ENCODE measurements around the gene RNF175. TPM values are rescaled to one million over a fixed set of nuclear protein-coding genes. Genes with fewer than 3 reads are reported as not detected.

The RNF175 gene
- total RNA-seq, 2 experiments from 2014 or later: not detected

GRCh38 chr4:153725136-153725830 lies 34.5 kb downstream of the RNF175 start:
- DNase-seq: no peak
- H3K9me3 Mint-ChIP-seq: no peaks in the 10 kb centered on the region
- POLR2A ChIA-PET: no interaction called here
- H3K27me3 Mint-ChIP-seq: peaks cover 19% of the 10 kb centered on the region
- H3K36me3 Mint-ChIP-seq (ENCODE audit: low read depth): no peaks in the 10 kb centered on the region
- H3K4me3 Mint-ChIP-seq: no peak overlapping the region
- H3K27ac Mint-ChIP-seq: no peak overlapping the region
- CTCF ChIA-PET: interaction anchor here (0.6 kb wide), 1 partner anchor 844 kb away, joined by 3 read pairs; no protein-coding TSS in a partner anchor
- no peaks in the 10 kb centered on the region for H3K4me1 Mint-ChIP-seq

GRCh38 chr4:153724606-153725005 lies 35.2 kb downstream of the RNF175 start:
- ChIA-PET POLR2A (no interaction called here), CTCF (interaction anchor here (0.6 kb wide), 1 partner anchor 845 kb away, joined by 3 read pairs; no protein-coding TSS in a partner anchor)
- H3K36me3 Mint-ChIP-seq (ENCODE audit: low read depth): no peaks in the 10 kb centered on the region
- no peaks in the 10 kb centered on the region for H3K4me1 Mint-ChIP-seq
- H3K27me3 Mint-ChIP-seq: peaks cover 21% of the 10 kb centered on the region
- H3K4me3 Mint-ChIP-seq: no peak overlapping the region
- DNase-seq: no peak
- H3K9me3 Mint-ChIP-seq: no peaks in the 10 kb centered on the region
- no peak overlapping the region for H3K27ac Mint-ChIP-seq

- CTCF ChIA-PET: no interaction called here
- peaks cover 17% of the 10 kb centered on the region for H3K27me3 Mint-ChIP-seq
- no peaks in the 10 kb centered on the region for H3K36me3 Mint-ChIP-seq (ENCODE audit: low read depth)
- H3K27ac Mint-ChIP-seq: no peak overlapping the region
- no peaks in the 10 kb centered on the region for H3K9me3 Mint-ChIP-seq
- DNase-seq: no peak
- POLR2A ChIA-PET: no interaction called here
- H3K4me1 Mint-ChIP-seq: no peaks in the 10 kb centered on the region
- no peak overlapping the region for H3K4me3 Mint-ChIP-seq
These were observed 37.8 kb downstream of the RNF175 start for GRCh38 chr4:153722036-153722435.

GRCh38 chr4:153713866-153714646 lies 45.8 kb downstream of the RNF175 start:
- Mint-ChIP-seq H3K27ac (no peak overlapping the region), H3K27me3 (peaks cover 10% of the 10 kb centered on the region), H3K36me3 (ENCODE audit: low read depth) (no peaks in the 10 kb centered on the region), H3K9me3 (no peaks in the 10 kb centered on the region), H3K4me3 (no peak overlapping the region), H3K4me1 (peaks cover 7% of the 10 kb centered on the region)
- no peak for DNase-seq
- POLR2A ChIA-PET: interaction anchor here (0.6 kb wide), 1 partner anchor 1196 kb away, joined by 3 read pairs; no protein-coding TSS in a partner anchor
- CTCF ChIA-PET: no interaction called here

- Mint-ChIP-seq H3K27ac (no peak overlapping the region), H3K9me3 (no peaks in the 10 kb centered on the region), H3K27me3 (peaks cover 15% of the 10 kb centered on the region), H3K4me3 (no peak overlapping the region), H3K36me3 (ENCODE audit: low read depth) (no peaks in the 10 kb centered on the region), H3K4me1 (peaks cover 23% of the 10 kb centered on the region)
- POLR2A ChIA-PET: interaction anchor here (1.6 kb wide), 1 partner anchor 26 kb away, joined by 4 read pairs; the partner anchor contains the start of gene TLR2
- DNase-seq: no peak
- CTCF ChIA-PET: interaction anchor here (1.1 kb wide), 1 partner anchor 41 kb away, joined by 4 read pairs; no protein-coding TSS in a partner anchor
These were observed 49.1 kb downstream of the RNF175 start for GRCh38 chr4:153710681-153711080.

- no peak for DNase-seq
- peaks cover 12% of the 10 kb centered on the region for H3K27me3 Mint-ChIP-seq
- no peaks in the 10 kb centered on the region for H3K36me3 Mint-ChIP-seq (ENCODE audit: low read depth)
- CTCF ChIA-PET: interaction anchor here (1.1 kb wide), 1 partner anchor 362 kb away, joined by 3 read pairs; the partner anchor contains the start of gene MND1
- H3K27ac Mint-ChIP-seq: peak overlapping the region; percentile 80
- peak overlapping the region; percentile 15 for H3K4me3 Mint-ChIP-seq
- POLR2A ChIA-PET: no interaction called here
- peaks cover 19% of the 10 kb centered on the region for H3K4me1 Mint-ChIP-seq
- H3K9me3 Mint-ChIP-seq: no peaks in the 10 kb centered on the region
These were observed 53.3 kb downstream of the RNF175 start for GRCh38 chr4:153706519-153706918.

- no peak for DNase-seq
- ChIA-PET CTCF (no interaction called here), POLR2A (no interaction called here)
- no peaks in the 10 kb centered on the region for H3K36me3 Mint-ChIP-seq (ENCODE audit: low read depth)
- peaks cover 19% of the 10 kb centered on the region for H3K4me1 Mint-ChIP-seq
- H3K9me3 Mint-ChIP-seq: no peaks in the 10 kb centered on the region
- peaks cover 12% of the 10 kb centered on the region for H3K27me3 Mint-ChIP-seq
- H3K27ac Mint-ChIP-seq: peak overlapping the region; percentile 80
- H3K4me3 Mint-ChIP-seq: peak overlapping the region; percentile 15
These were observed 53.9 kb downstream of the RNF175 start for GRCh38 chr4:153705743-153706468.

GRCh38 chr4:153704522-153704921 lies 55.3 kb downstream of the RNF175 start:
- Mint-ChIP-seq H3K27ac (no peak overlapping the region), H3K4me3 (no peak overlapping the region), H3K36me3 (ENCODE audit: low read depth) (no peaks in the 10 kb centered on the region), H3K4me1 (peaks cover 15% of the 10 kb centered on the region), H3K9me3 (no peaks in the 10 kb centered on the region), H3K27me3 (peaks cover 14% of the 10 kb centered on the region)
- ChIA-PET POLR2A (no interaction called here), CTCF (no interaction called here)
- DNase-seq: no peak

- CTCF ChIA-PET: interaction anchor here (1.6 to 2.7 kb wide), 2 partner anchors 58 to 64 kb away, joined by 4 to 11 read pairs; no protein-coding TSS in a partner anchor
- DNase-seq: no peak
- Mint-ChIP-seq H3K4me1 (peaks cover 13% of the 10 kb centered on the region), H3K36me3 (ENCODE audit: low read depth) (peaks cover 17% of the 10 kb centered on the region), H3K27ac (no peak overlapping the region), H3K4me3 (peak overlapping the region; percentile 61), H3K27me3 (peaks cover 41% of the 10 kb centered on the region), H3K9me3 (peaks cover 19% of the 10 kb centered on the region)
- POLR2A ChIA-PET: interaction anchor here (1.3 kb wide), 1 partner anchor 26 kb away, joined by 4 read pairs; no protein-coding TSS in a partner anchor
These were observed 74.9 kb downstream of the RNF175 start for GRCh38 chr4:153684971-153685371.

GRCh38 chr4:153684182-153684970 lies 75.4 kb downstream of the RNF175 start, which contains the start of gene TLR2:
TSS of gene TLR2 (plus strand) at chr4:153684280. CDS start at chr4:153702908, 18,628 bp downstream.
- Mint-ChIP-seq H3K9me3 (peaks cover 14% of the 10 kb centered on the region), H3K4me1 (peaks cover 13% of the 10 kb centered on the region), H3K36me3 (ENCODE audit: low read depth) (peaks cover 17% of the 10 kb centered on the region), H3K27ac (no peak within 1 kb of the TSS), H3K4me3 (peak within 1 kb of the TSS; percentile 61), H3K27me3 (peaks cover 38% of the 10 kb centered on the region)
- peak; percentile 55 for DNase-seq
- ChIA-PET CTCF (interaction anchor here (0.6 to 2.7 kb wide), 3 partner anchors 49 to 65 kb away, joined by 3 to 11 read pairs (median 4); no protein-coding TSS in a partner anchor), POLR2A (interaction anchor here (1.3 kb wide), 1 partner anchor 26 kb away, joined by 4 read pairs; no protein-coding TSS in a partner anchor)

GRCh38 chr4:153683763-153684181 lies 76.1 kb downstream of the RNF175 start:
- Mint-ChIP-seq H3K4me3 (peak overlapping the region; percentile 44), H3K4me1 (peaks cover 13% of the 10 kb centered on the region)

GRCh38 chr4:153679486-153679885 lies 80.3 kb downstream of the RNF175 start:
- DNase-seq: no peak
- peaks cover 15% of the 10 kb centered on the region for H3K9me3 Mint-ChIP-seq
- ChIA-PET CTCF (no interaction called here), POLR2A (no interaction called here)
- peaks cover 8% of the 10 kb centered on the region for H3K4me1 Mint-ChIP-seq
- no peak overlapping the region for H3K27ac Mint-ChIP-seq
- peaks cover 7% of the 10 kb centered on the region for H3K36me3 Mint-ChIP-seq (ENCODE audit: low read depth)
- peaks cover 46% of the 10 kb centered on the region for H3K27me3 Mint-ChIP-seq
- no peak overlapping the region for H3K4me3 Mint-ChIP-seq

More at GRCh38 chr4:153683763-153684181, 76.1 kb downstream of the RNF175 start:
- ChIA-PET CTCF (interaction anchor here (0.6 to 2.7 kb wide), 3 partner anchors 50 to 66 kb away, joined by 3 to 11 read pairs (median 4); no protein-coding TSS in a partner anchor), POLR2A (interaction anchor here (1.3 kb wide), 1 partner anchor 27 kb away, joined by 4 read pairs; no protein-coding TSS in a partner anchor)
- peaks cover 41% of the 10 kb centered on the region for H3K27me3 Mint-ChIP-seq
- peaks cover 13% of the 10 kb centered on the region for H3K36me3 Mint-ChIP-seq (ENCODE audit: low read depth)
- DNase-seq: no peak
- peaks cover 9% of the 10 kb centered on the region for H3K9me3 Mint-ChIP-seq
- no peak overlapping the region for H3K27ac Mint-ChIP-seq

All from activated CD4-positive, alpha-beta memory T cell treated with anti-CD3 and anti-CD28 coated beads, Interleukin-2, amount 10 ng/mL, durations not matched to agents 7 days and 5 days (primary cell).